HFF-Myc (cell line): Measurements from ENCODE around the gene KRTAP16-1.

ENCODE experiments used
- DNase-seq: peaks from one replicate; pipeline ENCODE4 v3.0.0-alpha.2; 2011; ENCODE audit warnings: low read depth; ENCODE audit errors: extremely low read depth
- H3K4me3 ChIP-seq: replicated peaks from 2 replicates; pipeline ENCODE4 v1.5.1; 2011; ENCODE audit warnings: low read depth, mild to moderate bottlenecking, control low read depth, low read length
- CTCF ChIP-seq: IDR thresholded peaks from 2 replicates; pipeline ENCODE4 v1.5.1; 2012; ENCODE audit warnings: mild to moderate bottlenecking, low read depth, low read length, control low read depth; ENCODE audit errors: missing control alignments

KRTAP16-1 gene

GRCh38 chr17:41265078-41265477 is 44.0 kb downstream of the KRTAP16-1 start, which contains the start of gene KRTAP9-6:
KRTAP9-6 (plus strand) TSS chr17:41265378; CDS start chr17:41265378, 0 bp downstream.
- no peak within 1 kb of the TSS for H3K4me3 ChIP-seq
- no peak for TF ChIP-seq CTCF
- no peak for DNase-seq

DNA sequence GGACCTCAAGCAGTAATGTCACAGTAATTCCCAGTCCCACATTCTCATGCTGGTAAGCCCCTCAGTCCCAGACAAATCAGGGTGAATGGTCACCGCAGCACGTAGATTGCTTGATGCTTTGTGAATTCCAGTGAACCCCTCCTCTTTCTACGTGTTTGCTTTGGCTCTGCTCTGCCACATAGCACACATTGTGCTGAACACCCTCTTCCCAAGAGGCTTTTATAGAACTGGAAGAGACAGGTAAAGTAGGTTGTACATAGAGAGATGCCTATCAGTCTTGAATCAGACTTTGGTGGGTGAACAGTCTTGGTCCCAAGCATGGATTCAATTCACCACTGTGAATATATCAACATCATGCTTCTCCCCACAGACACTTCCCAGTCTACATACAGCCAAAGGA is 44.5 kb downstream of the KRTAP16-1 start:
- no peak for TF ChIP-seq CTCF
- H3K4me3 ChIP-seq, result no peak overlapping the region
- DNase-seq, result no peak

DNA sequence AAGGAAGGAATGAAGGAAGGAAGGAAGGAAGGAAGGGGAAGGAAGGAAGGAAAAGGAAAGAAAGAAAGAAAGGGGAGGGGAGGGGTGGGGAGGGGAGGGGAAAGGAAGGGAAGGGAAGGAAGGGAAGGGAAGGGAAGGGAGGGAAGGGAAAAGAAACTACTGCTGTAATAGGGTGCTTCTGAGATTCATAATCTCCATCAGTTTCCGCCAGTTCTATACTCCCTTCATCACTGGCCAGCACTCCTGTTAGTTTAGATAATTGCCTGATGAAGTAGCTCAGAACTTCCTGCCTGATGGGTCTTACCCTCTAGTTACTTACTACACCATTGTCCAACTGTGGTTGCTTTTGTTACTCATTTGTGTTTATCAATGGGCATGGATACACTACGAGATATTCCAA is 45.9 kb downstream of the KRTAP16-1 start:
- no peak for TF ChIP-seq CTCF
- H3K4me3 ChIP-seq, result no peak overlapping the region
- no peak for DNase-seq

- no peak for DNase-seq
- TF ChIP-seq CTCF, result no peak
- H3K4me3 ChIP-seq, result no peak overlapping the region
These were observed 50.7 kb downstream of the KRTAP16-1 start for GRCh38 chr17:41258406-41258805.
